ENCODE measurements around the gene PON1. TPM values are rescaled to one million over a fixed set of nuclear protein-coding genes. Genes with fewer than 3 reads are reported as not detected.

The PON1 gene
- total and polyA plus RNA-seq, 12 donors: 0.54 to 103 (median 5.4) TPM; not detected in 2

GRCh38 chr7:95262875-95263274, 61.5 kb downstream of the PON1 start:
- no peak for DNase-seq
- 93 to 99% (median 96%) methylated on average over 2 of the region's 2 CpGs for WGBS, 4 donors
- H3K9me3 ChIP-seq (replicated peaks in 1 of 3): no peaks in the 10 kb centered on the region
- H3K4me1 ChIP-seq (replicated peaks in 1 of 2): peaks cover 0 to 19% of the 10 kb centered on the region in 2 donors
- intact Hi-C loops (cut with DNase I): no loop called here
- H3K27ac ChIP-seq: no peak overlapping the region
- H3K36me3 ChIP-seq (replicated peaks in 1 of 2): no peaks in the 10 kb centered on the region
- TF ChIP-seq CTCF (IDR thresholded peaks at IDR 0.05) (no peak), POLR2A (IDR thresholded peaks at IDR 0.05) (no peak)
- H3K4me3 ChIP-seq: no peak overlapping the region
- H3K27me3 ChIP-seq: no peaks in the 10 kb centered on the region

- Histone ChIP-seq H3K36me3 (replicated peaks in 1 of 2) (no peaks in the 10 kb centered on the region), H3K9me3 (replicated peaks in 1 of 3) (no peaks in the 10 kb centered on the region), H3K27ac (no peak overlapping the region), H3K4me3 (no peak overlapping the region), H3K4me1 (replicated peaks in 1 of 2) (peaks cover 0 to 19% of the 10 kb centered on the region in 2 donors), H3K27me3 (no peaks in the 10 kb centered on the region)
- intact Hi-C loops (cut with DNase I): no loop called here
- DNase-seq: no peak
- TF ChIP-seq POLR2A (IDR thresholded peaks at IDR 0.05) (no peak), CTCF (IDR thresholded peaks at IDR 0.05) (no peak)
These were observed 62.4 kb downstream of the PON1 start for GRCh38 chr7:95261895-95262415.

GRCh38 chr7:95255691-95256090, 68.6 kb downstream of the PON1 start:
- intact Hi-C loops (cut with DNase I): no loop called here
- Histone ChIP-seq H3K27ac (no peak overlapping the region), H3K4me1 (replicated peaks in 1 of 2) (no peaks in the 10 kb centered on the region), H3K9me3 (replicated peaks in 1 of 3) (no peaks in the 10 kb centered on the region), H3K36me3 (replicated peaks in 1 of 2) (no peaks in the 10 kb centered on the region), H3K4me3 (no peak overlapping the region), H3K27me3 (no peaks in the 10 kb centered on the region)
- TF ChIP-seq CTCF (IDR thresholded peaks at IDR 0.05) (no peak), POLR2A (IDR thresholded peaks at IDR 0.05) (no peak)
- no peak for DNase-seq

GRCh38 chr7:95253986-95254385, 70.3 kb downstream of the PON1 start:
- Histone ChIP-seq H3K4me3 (no peak overlapping the region), H3K36me3 (replicated peaks in 1 of 2) (no peaks in the 10 kb centered on the region), H3K27ac (no peak overlapping the region), H3K4me1 (replicated peaks in 1 of 2) (no peaks in the 10 kb centered on the region), H3K27me3 (no peaks in the 10 kb centered on the region), H3K9me3 (replicated peaks in 1 of 3) (no peaks in the 10 kb centered on the region)
- intact Hi-C loops (cut with DNase I): no loop called here
- DNase-seq: no peak
- TF ChIP-seq CTCF (IDR thresholded peaks at IDR 0.05) (no peak), POLR2A (IDR thresholded peaks at IDR 0.05) (no peak)
- WGBS, 4 donors: 88 to 97% (median 93%) methylated on average over 1 of the region's 1 CpG

Measured in adrenal gland (tissue), 12 donors.